ENCODE measurements around the gene THSD1.

THSD1 gene, protein sequence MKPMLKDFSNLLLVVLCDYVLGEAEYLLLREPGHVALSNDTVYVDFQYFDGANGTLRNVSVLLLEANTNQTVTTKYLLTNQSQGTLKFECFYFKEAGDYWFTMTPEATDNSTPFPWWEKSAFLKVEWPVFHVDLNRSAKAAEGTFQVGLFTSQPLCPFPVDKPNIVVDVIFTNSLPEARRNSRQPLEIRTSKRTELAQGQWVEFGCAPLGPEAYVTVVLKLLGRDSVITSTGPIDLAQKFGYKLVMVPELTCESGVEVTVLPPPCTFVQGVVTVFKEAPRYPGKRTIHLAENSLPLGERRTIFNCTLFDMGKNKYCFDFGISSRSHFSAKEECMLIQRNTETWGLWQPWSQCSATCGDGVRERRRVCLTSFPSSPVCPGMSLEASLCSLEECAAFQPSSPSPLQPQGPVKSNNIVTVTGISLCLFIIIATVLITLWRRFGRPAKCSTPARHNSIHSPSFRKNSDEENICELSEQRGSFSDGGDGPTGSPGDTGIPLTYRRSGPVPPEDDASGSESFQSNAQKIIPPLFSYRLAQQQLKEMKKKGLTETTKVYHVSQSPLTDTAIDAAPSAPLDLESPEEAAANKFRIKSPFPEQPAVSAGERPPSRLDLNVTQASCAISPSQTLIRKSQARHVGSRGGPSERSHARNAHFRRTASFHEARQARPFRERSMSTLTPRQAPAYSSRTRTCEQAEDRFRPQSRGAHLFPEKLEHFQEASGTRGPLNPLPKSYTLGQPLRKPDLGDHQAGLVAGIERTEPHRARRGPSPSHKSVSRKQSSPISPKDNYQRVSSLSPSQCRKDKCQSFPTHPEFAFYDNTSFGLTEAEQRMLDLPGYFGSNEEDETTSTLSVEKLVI

DNA sequence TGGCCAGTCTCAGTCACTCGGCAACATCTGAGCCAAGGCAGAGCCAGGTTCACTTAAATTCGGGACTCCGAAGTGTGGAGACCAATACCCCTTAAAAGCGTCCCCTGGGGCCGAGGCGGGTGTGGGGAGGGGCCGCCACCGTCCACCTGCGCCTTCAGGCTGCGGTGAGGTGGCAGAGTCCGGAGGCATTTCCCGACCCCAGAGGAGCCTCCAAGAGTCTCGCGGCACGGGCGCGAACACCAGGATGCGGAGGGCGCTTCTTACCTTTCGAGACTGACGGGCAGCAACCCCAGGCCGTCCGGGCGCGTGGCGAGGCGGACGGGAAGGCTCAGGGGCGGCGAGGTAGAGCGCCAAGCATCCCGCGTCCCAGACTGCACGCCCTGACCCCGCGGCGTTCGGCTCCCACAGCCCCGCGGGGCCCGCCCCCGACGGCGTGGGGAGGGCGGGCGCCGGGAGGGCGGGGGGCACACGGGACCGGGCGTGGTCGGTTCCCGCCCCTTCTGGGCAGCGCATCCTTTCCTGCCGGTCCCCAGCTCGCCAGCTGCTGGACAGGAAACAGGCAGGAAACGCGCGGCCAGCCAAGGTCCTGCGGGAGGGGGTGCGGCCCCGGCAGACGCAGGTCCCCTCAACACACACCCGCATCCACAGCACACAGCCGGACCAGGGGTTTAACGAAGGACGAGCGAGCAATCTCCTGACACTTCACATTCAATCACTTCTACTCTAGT lies at the start of gene THSD1:
THSD1 (minus strand) TSS at position 406 of the 728 bp plus-strand sequence. CDS start 3,572 bp downstream, outside the sequence.
- H3K4me3 ChIP-seq (ENCODE audit: low read length): peak within 1 kb of the TSS; percentile 73
- H3K4me2 ChIP-seq (ENCODE audit: low read length): peak within 1 kb of the TSS; percentile 66
- H3K36me3 ChIP-seq (replicated peaks; ENCODE audit: low read depth, low read length): no peaks in the 10 kb centered on the region
- H3K9ac ChIP-seq (ENCODE audit: low read length): no peak within 1 kb of the TSS
- H3K27ac ChIP-seq (ENCODE audit: low read length): no peak within 1 kb of the TSS
- TF ChIP-seq, protein P1, sequence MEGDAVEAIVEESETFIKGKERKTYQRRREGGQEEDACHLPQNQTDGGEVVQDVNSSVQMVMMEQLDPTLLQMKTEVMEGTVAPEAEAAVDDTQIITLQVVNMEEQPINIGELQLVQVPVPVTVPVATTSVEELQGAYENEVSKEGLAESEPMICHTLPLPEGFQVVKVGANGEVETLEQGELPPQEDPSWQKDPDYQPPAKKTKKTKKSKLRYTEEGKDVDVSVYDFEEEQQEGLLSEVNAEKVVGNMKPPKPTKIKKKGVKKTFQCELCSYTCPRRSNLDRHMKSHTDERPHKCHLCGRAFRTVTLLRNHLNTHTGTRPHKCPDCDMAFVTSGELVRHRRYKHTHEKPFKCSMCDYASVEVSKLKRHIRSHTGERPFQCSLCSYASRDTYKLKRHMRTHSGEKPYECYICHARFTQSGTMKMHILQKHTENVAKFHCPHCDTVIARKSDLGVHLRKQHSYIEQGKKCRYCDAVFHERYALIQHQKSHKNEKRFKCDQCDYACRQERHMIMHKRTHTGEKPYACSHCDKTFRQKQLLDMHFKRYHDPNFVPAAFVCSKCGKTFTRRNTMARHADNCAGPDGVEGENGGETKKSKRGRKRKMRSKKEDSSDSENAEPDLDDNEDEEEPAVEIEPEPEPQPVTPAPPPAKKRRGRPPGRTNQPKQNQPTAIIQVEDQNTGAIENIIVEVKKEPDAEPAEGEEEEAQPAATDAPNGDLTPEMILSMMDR (IDR thresholded peaks at IDR 0.05; ENCODE audit: low read depth, low read length): no peak
- no peak for TF ChIP-seq EZH2phosphoT487 (IDR thresholded peaks at IDR 0.05; ENCODE audit: low read depth)
- peaks cover 6% of the 10 kb centered on the region; the same call in 1 of the 2 replicates for H3K27me3 ChIP-seq (ENCODE audit: low read depth, low read length)
- H3K79me2 ChIP-seq (ENCODE audit: low read length): no peaks in the 10 kb centered on the region
- H4K20me1 ChIP-seq (ENCODE audit: insufficient read depth, low read length): no peaks in the 10 kb centered on the region
- H3K4me1 ChIP-seq (ENCODE audit: low read length): peaks cover 8% of the 10 kb centered on the region
- no peak within 1 kb of the TSS for H2AFZ ChIP-seq (ENCODE audit: low read depth, low read length)
- H3K9me3 ChIP-seq (ENCODE audit: insufficient read depth, low read length): no peaks in the 10 kb centered on the region

DNA sequence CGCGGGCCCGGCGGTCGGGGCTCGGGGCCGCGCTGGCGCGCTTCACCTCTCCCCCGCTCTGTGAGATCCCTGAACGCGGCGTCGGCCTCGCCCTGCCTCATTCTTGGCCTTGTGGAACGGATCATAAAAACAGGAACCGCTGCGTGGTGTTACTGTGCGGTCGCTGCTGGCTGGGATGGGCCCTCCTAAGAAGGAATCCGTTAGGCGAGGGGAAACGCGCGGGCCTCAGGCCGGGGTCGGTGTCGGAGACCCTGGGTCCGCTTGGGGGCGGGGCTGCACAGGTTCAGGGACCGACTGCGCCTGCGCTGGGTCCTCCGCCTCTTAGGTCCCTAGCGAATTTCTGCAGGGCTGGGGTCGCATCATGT lies 49.7 kb upstream of the THSD1 start:
- Histone ChIP-seq H3K4me2 (ENCODE audit: low read length) (peak overlapping the region; percentile 89), H4K20me1 (ENCODE audit: insufficient read depth, low read length) (peaks cover 5% of the 10 kb centered on the region; the same call in 1 of the 2 replicates), H3K79me2 (ENCODE audit: low read length) (peaks cover 47% of the 10 kb centered on the region), H3K27ac (ENCODE audit: low read length) (peak overlapping the region; percentile 77), H3K36me3 (replicated peaks; ENCODE audit: low read depth, low read length) (peaks cover 22% of the 10 kb centered on the region), H3K27me3 (ENCODE audit: low read depth, low read length) (no peaks in the 10 kb centered on the region), H3K9ac (ENCODE audit: low read length) (peak overlapping the region; percentile 88), H3K9me3 (ENCODE audit: insufficient read depth, low read length) (no peaks in the 10 kb centered on the region), H2AFZ (ENCODE audit: low read depth, low read length) (peak overlapping the region; percentile 74), H3K4me1 (ENCODE audit: low read length) (peaks cover 27% of the 10 kb centered on the region), H3K4me3 (ENCODE audit: low read length) (peak overlapping the region; percentile 88)
- TF ChIP-seq, protein P1 (IDR thresholded peaks at IDR 0.05; ENCODE audit: low read depth, low read length): no peak
- TF ChIP-seq EZH2phosphoT487 (IDR thresholded peaks at IDR 0.05; ENCODE audit: low read depth): no peak

DNA sequence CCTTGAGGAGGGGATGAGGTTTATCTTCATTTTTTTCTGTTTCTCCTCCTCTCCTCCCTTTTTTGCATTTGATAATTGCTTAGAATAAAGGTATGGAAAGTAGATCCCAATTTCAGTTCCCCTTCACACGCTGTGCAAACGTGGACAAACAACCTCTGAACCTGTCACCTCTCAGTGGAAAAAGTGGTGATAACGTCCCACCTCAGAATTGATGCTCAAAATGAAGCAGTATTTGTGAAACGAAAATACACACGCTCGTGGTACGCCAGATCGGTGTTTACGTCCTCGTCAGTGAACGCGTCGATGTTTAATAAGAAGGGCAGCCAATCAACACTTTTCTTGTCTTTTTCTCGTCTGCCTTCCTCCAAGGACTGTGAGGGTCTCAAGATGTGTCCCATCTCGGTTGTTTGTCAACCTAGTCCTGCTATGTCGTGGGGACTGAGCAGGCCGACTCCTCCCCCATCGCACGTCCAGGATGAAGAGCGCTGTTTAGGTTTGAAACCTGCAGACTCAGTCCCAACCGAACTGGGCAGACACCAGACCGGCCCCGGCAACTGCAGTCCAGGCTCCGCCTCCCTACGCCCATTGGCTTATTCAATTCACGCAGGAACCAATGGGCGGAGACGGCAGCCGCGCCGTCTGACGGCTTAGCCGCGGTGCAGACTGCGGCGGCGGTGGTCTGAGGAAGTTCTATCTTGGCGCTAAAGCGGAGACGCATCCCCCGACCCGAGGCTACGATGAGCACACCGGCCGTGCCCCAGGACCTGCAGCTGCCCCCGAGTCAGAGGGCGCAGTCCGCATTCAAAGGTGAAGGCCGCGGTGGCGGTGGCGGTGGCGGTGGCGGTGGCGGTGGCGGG lies 49.1 kb upstream of the THSD1 start, which contains the start of gene CKAP2:
CKAP2 (plus strand) TSS at position 659 of the 857 bp plus-strand sequence; CDS start at position 738, 79 bp downstream.
- no peak for TF ChIP-seq EZH2phosphoT487 (IDR thresholded peaks at IDR 0.05; ENCODE audit: low read depth)
- Histone ChIP-seq H3K27me3 (ENCODE audit: low read depth, low read length) (no peaks in the 10 kb centered on the region), H3K4me2 (ENCODE audit: low read length) (peak within 1 kb of the TSS; percentile 89), H3K4me1 (ENCODE audit: low read length) (peaks cover 27% of the 10 kb centered on the region), H3K36me3 (replicated peaks; ENCODE audit: low read depth, low read length) (peaks cover 21% of the 10 kb centered on the region), H3K9me3 (ENCODE audit: insufficient read depth, low read length) (no peaks in the 10 kb centered on the region), H3K4me3 (ENCODE audit: low read length) (peak within 1 kb of the TSS; percentile 88), H2AFZ (ENCODE audit: low read depth, low read length) (peak within 1 kb of the TSS; percentile 74), H3K9ac (ENCODE audit: low read length) (peak within 1 kb of the TSS; percentile 88), H3K27ac (ENCODE audit: low read length) (peak within 1 kb of the TSS; percentile 77), H3K79me2 (ENCODE audit: low read length) (peaks cover 47% of the 10 kb centered on the region), H4K20me1 (ENCODE audit: insufficient read depth, low read length) (peaks cover 5% of the 10 kb centered on the region; the same call in 1 of the 2 replicates)

DNA sequence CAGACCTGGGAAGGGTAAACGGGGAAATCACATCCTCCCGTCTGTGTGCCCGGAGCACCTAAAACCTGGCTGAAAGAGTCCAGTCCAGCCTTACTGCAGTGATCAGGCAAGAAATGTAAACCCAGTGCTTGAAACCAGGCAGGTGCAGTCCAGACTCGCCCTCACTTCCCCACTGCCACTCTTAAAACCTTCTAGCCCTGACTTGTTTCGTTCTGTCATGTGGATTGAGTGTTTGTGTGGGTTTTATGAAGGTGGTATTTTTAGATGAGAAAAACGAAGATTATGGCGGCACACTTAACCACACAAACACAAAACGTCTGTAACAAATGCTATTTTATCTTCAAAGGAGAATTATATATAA lies 48.5 kb upstream of the THSD1 start:
- Histone ChIP-seq H3K27me3 (ENCODE audit: low read depth, low read length) (no peaks in the 10 kb centered on the region), H3K4me2 (ENCODE audit: low read length) (peak overlapping the region; percentile 89), H3K9me3 (ENCODE audit: insufficient read depth, low read length) (no peaks in the 10 kb centered on the region), H3K36me3 (replicated peaks; ENCODE audit: low read depth, low read length) (peaks cover 17% of the 10 kb centered on the region), H4K20me1 (ENCODE audit: insufficient read depth, low read length) (peaks cover 5% of the 10 kb centered on the region; the same call in 1 of the 2 replicates), H2AFZ (ENCODE audit: low read depth, low read length) (peak overlapping the region; percentile 49), H3K27ac (ENCODE audit: low read length) (peak overlapping the region; percentile 77), H3K79me2 (ENCODE audit: low read length) (peaks cover 47% of the 10 kb centered on the region), H3K9ac (ENCODE audit: low read length) (peak overlapping the region; percentile 88), H3K4me3 (ENCODE audit: low read length) (peak overlapping the region; percentile 88), H3K4me1 (ENCODE audit: low read length) (peaks cover 27% of the 10 kb centered on the region)
- TF ChIP-seq, protein P1 (IDR thresholded peaks at IDR 0.05; ENCODE audit: low read depth, low read length): no peak
- TF ChIP-seq EZH2phosphoT487 (IDR thresholded peaks at IDR 0.05; ENCODE audit: low read depth): no peak

Measured in OCI-LY3 (cell line).